Choroid plexus epithelial cell (primary cell): ENCODE measurements around the gene RP2.

ENCODE experiments used
- DNase-seq: peaks from one replicate; pipeline ENCODE4 v3.0.0-alpha.2; 2010; ENCODE audit warnings: low read depth
- H3K4me3 ChIP-seq: 2 replicates; pipeline ENCODE4 v1.5.1; 2011; ENCODE audit warnings: low read depth, mild to moderate bottlenecking, control low read depth, low read length, moderate library complexity
- CTCF ChIP-seq: conservative IDR thresholded peaks from 2 replicates; pipeline ENCODE4 v1.5.1; 2011; ENCODE audit warnings: low read depth, mild to moderate bottlenecking, control low read depth, inconsistent platforms, low read length, moderate library complexity

The RP2 gene

GRCh38 chrX:46884799-46885198, 48.0 kb downstream of the RP2 start:
- H3K4me3 ChIP-seq, result no peak overlapping the region
- DNase-seq, result no peak
- no peak for TF ChIP-seq CTCF

DNA sequence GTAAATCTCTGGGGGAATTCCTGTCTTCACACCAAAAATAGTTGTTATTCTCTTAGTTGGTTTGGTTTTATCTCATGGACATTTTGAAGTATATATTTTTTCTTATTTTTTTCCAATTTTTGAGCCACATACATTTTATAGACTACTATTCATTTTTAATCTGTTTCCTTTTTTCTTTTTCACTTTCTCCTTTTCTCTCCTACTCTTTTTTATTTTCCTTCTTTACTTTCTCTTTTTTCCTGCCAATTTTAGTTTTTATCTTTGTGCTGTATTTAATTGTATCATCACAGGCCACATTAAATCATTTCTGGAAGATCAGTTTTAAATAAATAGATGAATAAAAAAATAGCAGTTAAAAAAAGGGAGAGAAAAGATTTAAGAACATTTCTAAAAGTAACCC, 61.4 kb downstream of the RP2 start:
- DNase-seq, result no peak
- TF ChIP-seq CTCF, result no peak

GRCh38 chrX:46903458-46904242, 66.8 kb downstream of the RP2 start:
- TF ChIP-seq CTCF, result peak; percentile 61
- peak; percentile 74 for DNase-seq

More for the DNA sequence above, 61.4 kb downstream of the RP2 start:
- no peak overlapping the region for H3K4me3 ChIP-seq

GRCh38 chrX:46904626-46905025, 67.8 kb downstream of the RP2 start:
- no peak for DNase-seq
- H3K4me3 ChIP-seq, result no peak overlapping the region
- TF ChIP-seq CTCF, result no peak

More at GRCh38 chrX:46903458-46904242, 66.8 kb downstream of the RP2 start:
- H3K4me3 ChIP-seq, result peak overlapping the region; percentile 59

GRCh38 chrX:46910415-46910814, 73.6 kb downstream of the RP2 start:
- no peak for DNase-seq
- H3K4me3 ChIP-seq, result no peak overlapping the region
- no peak for TF ChIP-seq CTCF

DNA sequence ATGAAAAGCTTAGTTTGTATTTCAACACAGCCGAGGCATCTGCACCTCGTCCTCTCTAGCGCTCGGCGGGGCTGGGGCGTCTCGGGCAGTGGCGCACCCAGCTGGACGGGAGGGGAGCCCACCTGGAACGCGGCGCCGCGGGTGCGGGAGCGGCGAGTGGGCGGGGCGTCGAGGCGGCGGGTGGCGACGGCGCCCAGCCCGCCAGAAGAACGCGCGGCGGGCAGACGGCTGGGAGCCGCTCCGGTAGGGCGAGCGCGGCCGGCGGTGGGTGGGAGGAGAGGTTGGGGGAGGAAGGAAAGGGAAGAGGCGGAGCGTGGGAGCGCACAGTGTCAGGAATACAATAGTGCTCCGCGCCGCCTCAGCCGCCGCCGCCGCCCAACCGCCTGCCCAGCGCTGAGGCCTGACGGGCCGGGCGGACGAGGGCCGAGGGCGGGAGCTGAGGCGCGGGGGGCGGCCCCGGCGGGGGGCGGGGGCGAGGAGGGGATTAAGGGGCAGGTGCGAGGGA, 75.3 kb downstream of the RP2 start, which contains the start of gene JADE3:
JADE3 (plus strand) TSS at position 324 of the 505 bp plus-strand sequence. CDS start 72,474 bp downstream, outside the sequence.
- TF ChIP-seq CTCF, result no peak
- H3K4me3 ChIP-seq, result peak within 1 kb of the TSS; percentile 71
- peak; percentile 69 for DNase-seq
